ENCODE results near the gene C1QTNF12. TPM values are rescaled to one million over a fixed set of nuclear protein-coding genes. Genes with fewer than 3 reads are reported as not detected.

The C1QTNF12 gene
- polyA plus RNA-seq, 1 donor from 2014 or later, result 0.74 TPM

GRCh38 chr1:1285102-1285571 lies 38.6 kb upstream of the C1QTNF12 start:
- Histone ChIP-seq H3F3A (ENCODE audit: insufficient read depth, low read length, poor library complexity, severe bottlenecking) (no peaks in the 10 kb centered on the region), H2AFZ (ENCODE audit: low read depth, low read length) (no peak overlapping the region), H3K27me3 (ENCODE audit: insufficient read depth, low read depth, low read length) (no peaks in the 10 kb centered on the region), H3K9ac (ENCODE audit: low read length) (no peak overlapping the region), H3K36me3 (ENCODE audit: insufficient read depth, low read length) (no peaks in the 10 kb centered on the region), H4K20me1 (ENCODE audit: insufficient read depth) (no peaks in the 10 kb centered on the region), H3K4me3 (ENCODE audit: low read length) (no peak overlapping the region), H3K4me2 (ENCODE audit: low read length) (no peak overlapping the region), H3K9me3 (ENCODE audit: low read length) (no peaks in the 10 kb centered on the region), H3K79me2 (replicated peaks; ENCODE audit: insufficient read depth, low read length) (no peaks in the 10 kb centered on the region), H3K9me2 (ENCODE audit: insufficient read depth, low read length) (no peaks in the 10 kb centered on the region), H3K27ac (ENCODE audit: low read length) (no peak overlapping the region)
- TF ChIP-seq EP300 (conservative IDR thresholded peaks at IDR 0.05; ENCODE audit: poor library complexity, severe bottlenecking) (no peak), POLR2AphosphoS5 (IDR thresholded peaks at IDR 0.05) (no peak), REST (IDR thresholded peaks at IDR 0.05; ENCODE audit: borderline replicate concordance) (no peak), MXI1 (conservative IDR thresholded peaks at IDR 0.05; ENCODE audit: poor library complexity, severe bottlenecking) (no peak), SMC3 (conservative IDR thresholded peaks at IDR 0.05; ENCODE audit: poor library complexity) (no peak), TAF1 (IDR thresholded peaks at IDR 0.05; ENCODE audit: low read depth) (no peak), RAD21 (conservative IDR thresholded peaks at IDR 0.05) (no peak), CTCF (IDR thresholded peaks at IDR 0.05; ENCODE audit: poor library complexity, severe bottlenecking) (no peak), EZH2 (IDR thresholded peaks at IDR 0.05; ENCODE audit: borderline replicate concordance, insufficient read depth, low read length, poor library complexity, severe bottlenecking) (no peak)

GRCh38 chr1:1284221-1285101 lies 37.9 kb upstream of the C1QTNF12 start:
- no peak overlapping the region for H3K4me2 ChIP-seq (ENCODE audit: low read length)
- H3K79me2 ChIP-seq (replicated peaks; ENCODE audit: insufficient read depth, low read length), result no peaks in the 10 kb centered on the region
- H3K27ac ChIP-seq (ENCODE audit: low read length), result no peak overlapping the region
- H2AFZ ChIP-seq (ENCODE audit: low read depth, low read length), result no peak overlapping the region
- no peaks in the 10 kb centered on the region for H3K27me3 ChIP-seq (ENCODE audit: insufficient read depth, low read depth, low read length)
- no peaks in the 10 kb centered on the region for H3K36me3 ChIP-seq (ENCODE audit: insufficient read depth, low read length)
- no peaks in the 10 kb centered on the region for H3K9me2 ChIP-seq (ENCODE audit: insufficient read depth, low read length)
- no peak overlapping the region for H3K9ac ChIP-seq (ENCODE audit: low read length)
- no peaks in the 10 kb centered on the region for H3F3A ChIP-seq (ENCODE audit: insufficient read depth, low read length, poor library complexity, severe bottlenecking)
- no peaks in the 10 kb centered on the region for H3K9me3 ChIP-seq (ENCODE audit: low read length)
- H3K4me3 ChIP-seq (ENCODE audit: low read length), result no peak overlapping the region
- H4K20me1 ChIP-seq (ENCODE audit: insufficient read depth), result no peaks in the 10 kb centered on the region
- TF ChIP-seq MXI1 (conservative IDR thresholded peaks at IDR 0.05; ENCODE audit: poor library complexity, severe bottlenecking) (no peak), EP300 (conservative IDR thresholded peaks at IDR 0.05; ENCODE audit: poor library complexity, severe bottlenecking) (no peak), RAD21 (conservative IDR thresholded peaks at IDR 0.05) (no peak), POLR2AphosphoS5 (IDR thresholded peaks at IDR 0.05) (no peak), EZH2 (IDR thresholded peaks at IDR 0.05; ENCODE audit: borderline replicate concordance, insufficient read depth, low read length, poor library complexity, severe bottlenecking) (no peak)

All from neural cell (in vitro differentiated cells).